H9 (cell line): Measurements from ENCODE around the gene EVC. TPM values are rescaled to one million over a fixed set of nuclear protein-coding genes. Genes with fewer than 3 reads are reported as not detected.

Source experiments
- DNase-seq: peaks from one replicate; pipeline ENCODE4 v3.0.0-alpha.2; 2017
- H2AFZ ChIP-seq: one replicate; pipeline ENCODE4 v1.6.1; 2013; ENCODE audit warnings: mild to moderate bottlenecking, low read length, control low read depth, moderate library complexity
- H2AK5ac ChIP-seq: 2 replicates; pipeline ENCODE4 v1.6.1; 2013; ENCODE audit warnings: low read length, control low read depth, mixed read lengths; ENCODE audit not compliant: insufficient read length
- H2BK120ac ChIP-seq: one replicate; pipeline ENCODE4 v1.6.1; 2013; ENCODE audit warnings: low read depth, mild to moderate bottlenecking, low read length, control low read depth, inconsistent platforms; ENCODE audit not compliant: poor library complexity, severe bottlenecking
- H2BK12ac ChIP-seq: 2 replicates; pipeline ENCODE4 v1.6.1; 2013; ENCODE audit warnings: low read length, control low read depth, mixed read lengths, low read depth; ENCODE audit not compliant: insufficient read length
- H2BK15ac ChIP-seq: 2 replicates; pipeline ENCODE4 v1.6.1; 2013; ENCODE audit warnings: low read depth, low read length, control low read depth
- H2BK20ac ChIP-seq: one replicate; pipeline ENCODE4 v1.6.1; 2013; ENCODE audit warnings: low read depth, mild to moderate bottlenecking, low read length, control low read depth, inconsistent platforms; ENCODE audit not compliant: poor library complexity, severe bottlenecking
- H2BK5ac ChIP-seq: 2 replicates; pipeline ENCODE4 v1.6.1; 2013; ENCODE audit warnings: low read length, control low read depth, mixed read lengths; ENCODE audit not compliant: insufficient read length
- H3K14ac ChIP-seq: 2 replicates; pipeline ENCODE4 v1.6.1; 2013; ENCODE audit warnings: low read length, control low read depth; ENCODE audit not compliant: insufficient read depth
- H3K18ac ChIP-seq: 2 replicates; pipeline ENCODE4 v1.6.1; 2013; ENCODE audit warnings: low read depth, mild to moderate bottlenecking, mixed read lengths, low read length, control low read depth; ENCODE audit not compliant: insufficient read length
- H3K23ac ChIP-seq: 2 replicates; pipeline ENCODE4 v1.6.1; 2013; ENCODE audit warnings: low read length, control low read depth, mixed read lengths, low read depth; ENCODE audit not compliant: insufficient read length
- H3K23me2 ChIP-seq: 2 replicates; pipeline ENCODE4 v1.6.1; 2013; ENCODE audit warnings: low read depth, mild to moderate bottlenecking, mixed read lengths, low read length, control low read depth; ENCODE audit not compliant: insufficient read length, poor library complexity, severe bottlenecking
- H3K27ac ChIP-seq: 2 replicates; pipeline ENCODE4 v1.5.1; 2013; ENCODE audit warnings: low read length, control low read depth, mixed read lengths, low read depth; ENCODE audit not compliant: insufficient read length
- H3K27me3 ChIP-seq: 2 replicates; pipeline ENCODE4 v1.6.1; 2013; ENCODE audit warnings: low read length, control low read depth, inconsistent platforms; ENCODE audit not compliant: insufficient read depth
- H3K4ac ChIP-seq: 2 replicates; pipeline ENCODE4 v1.6.1; 2013; ENCODE audit warnings: low read depth, mild to moderate bottlenecking, control low read depth, inconsistent platforms, low read length, moderate library complexity
- H3K4me1 ChIP-seq: 2 replicates; pipeline ENCODE4 v1.6.1; 2013; ENCODE audit warnings: low read length, control low read depth, inconsistent platforms; ENCODE audit not compliant: insufficient read depth
- H3K4me2 ChIP-seq: 2 replicates; pipeline ENCODE4 v1.6.1; 2013; ENCODE audit warnings: low read length, control low read depth, mixed read lengths; ENCODE audit not compliant: insufficient read length, insufficient read depth
- H3K56ac ChIP-seq: 2 replicates; pipeline ENCODE4 v1.6.1; 2013; ENCODE audit warnings: low read depth, mild to moderate bottlenecking, mixed read lengths, low read length, control low read depth; ENCODE audit not compliant: insufficient read length
- H3K79me1 ChIP-seq: 2 replicates; pipeline ENCODE4 v1.6.1; 2013; ENCODE audit warnings: low read depth, mild to moderate bottlenecking, moderate library complexity, low read length, control low read depth, inconsistent platforms; ENCODE audit not compliant: insufficient read depth, poor library complexity, severe bottlenecking
- H3K79me2 ChIP-seq: 2 replicates; pipeline ENCODE4 v1.6.1; 2013; ENCODE audit warnings: low read length, control low read depth, inconsistent platforms; ENCODE audit not compliant: insufficient read depth
- H3K9ac ChIP-seq: 2 replicates; pipeline ENCODE4 v1.6.1; 2013; ENCODE audit warnings: low read length, control low read depth, mixed read lengths; ENCODE audit not compliant: insufficient read length; ENCODE audit errors: extremely low read depth
- H3K9me3 ChIP-seq: one replicate; pipeline ENCODE4 v1.6.1; 2013; ENCODE audit warnings: low read depth, low read length, inconsistent platforms; ENCODE audit not compliant: control insufficient read depth
- H3T11ph ChIP-seq: one replicate; pipeline ENCODE4 v1.6.1; 2013; ENCODE audit warnings: mild to moderate bottlenecking, low read length, control low read depth, inconsistent platforms
- H4K20me1 ChIP-seq: one replicate; pipeline ENCODE4 v1.6.1; 2013; ENCODE audit not compliant: control insufficient read depth, insufficient read length, insufficient read depth
- H4K5ac ChIP-seq: 2 replicates; pipeline ENCODE4 v1.6.1; 2013; ENCODE audit warnings: low read depth, mild to moderate bottlenecking, mixed read lengths, low read length, control low read depth; ENCODE audit not compliant: insufficient read length
- H4K8ac ChIP-seq: replicated peaks from 2 replicates; pipeline ENCODE4 v1.6.1; 2013; ENCODE audit warnings: low read length, control low read depth, mixed read lengths, low read depth; ENCODE audit not compliant: insufficient read length
- H4K91ac ChIP-seq: 2 replicates; pipeline ENCODE4 v1.6.1; 2013; ENCODE audit warnings: low read depth, mild to moderate bottlenecking, moderate library complexity, mixed read lengths, low read length, control low read depth; ENCODE audit not compliant: insufficient read length
- H3K27ac Mint-ChIP-seq, 3 experiments: 2 replicates in 2 of 3; 3 replicates in 1 of 3; pipeline ENCODE4 v1.8.0; 2020 to 2021; ENCODE audit warnings: mixed read lengths in 3 of 3, mild to moderate bottlenecking in 1 of 3, moderate library complexity in 1 of 3
- H3K27me3 Mint-ChIP-seq: 2 replicates; pipeline ENCODE4 v1.8.0; 2021; ENCODE audit warnings: low read depth, mild to moderate bottlenecking, moderate library complexity, mixed read lengths
- H3K36me3 Mint-ChIP-seq, 3 experiments: 2 replicates in 2 of 3; 3 replicates in 1 of 3; pipeline ENCODE4 v1.8.0; 2020 to 2021; ENCODE audit warnings: low read depth in 3 of 3, mixed read lengths in 3 of 3; ENCODE audit not compliant: insufficient read depth in 1 of 3
- H3K4me1 Mint-ChIP-seq, 2 experiments: 2 replicates each; pipeline ENCODE4 v1.8.0; 2020; ENCODE audit warnings: mixed read lengths in 2 of 2
- H3K4me3 Mint-ChIP-seq, 2 experiments: 2 replicates in 1 of 2; 3 replicates in 1 of 2; pipeline ENCODE4 v1.8.0; 2020 to 2021; ENCODE audit warnings: mild to moderate bottlenecking in 2 of 2, mixed read lengths in 2 of 2, moderate library complexity in 1 of 2
- H3K9me3 Mint-ChIP-seq, 2 experiments: 2 replicates in 1 of 2; 3 replicates in 1 of 2; pipeline ENCODE4 v1.8.0; 2020; ENCODE audit warnings: mild to moderate bottlenecking in 2 of 2, mixed read lengths in 2 of 2, moderate library complexity in 1 of 2
- WGBS: extraction: QIAGEN DNeasy Blood & Tissue Kit; methylation state at CpG from one replicate; pipeline ENCODE4 v1.1.7; 2013; ENCODE audit warnings: missing lambda C conversion rate, low lambda C conversion rate, mixed read lengths; ENCODE audit not compliant: insufficient read length; ENCODE audit errors: extremely low coverage; 5-methylcytosine and 5-hydroxymethylcytosine counted together
- total RNA-seq: library from RNA; stranded (reverse); gene quantifications from 2 replicates; pipeline ENCODE4 v1.2.1, GENCODE V29; 2021
- TF ChIP-seq, protein P1 (sequence below): fragments of 200-600 bp; sonication (generic); conservative IDR thresholded peaks from 3 replicates; pipeline ENCODE4 v1.8.0; 2021; ENCODE audit warnings: antibody characterized with exemption, mild to moderate bottlenecking

EVC gene
- total RNA-seq, 1 experiment from 2014 or later: 10.1 TPM

DNA sequence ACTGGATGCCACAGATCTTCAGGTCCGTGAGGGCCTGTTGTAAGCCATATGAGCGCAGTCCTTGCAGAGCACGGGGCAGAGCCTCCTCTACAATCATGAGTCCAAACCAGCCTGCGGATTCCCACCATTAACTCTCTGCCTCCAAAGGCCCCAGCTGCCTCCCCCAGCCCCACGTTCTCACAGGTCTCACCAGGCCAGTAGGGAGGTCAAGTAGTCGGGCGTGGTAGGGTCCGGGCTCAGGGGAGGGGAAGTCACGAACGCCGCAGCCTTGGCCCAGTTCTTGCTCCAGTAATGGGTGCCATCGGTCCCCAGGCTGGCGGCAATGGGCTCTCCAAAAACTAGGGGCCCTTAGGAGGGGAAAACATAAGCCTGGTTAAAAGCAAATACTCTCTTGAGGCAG, 128.3 kb downstream of the EVC start:
- peaks cover 43 to 82% (median 72%) of the 10 kb centered on the region in 3 experiments; a peak in 6 of 7 replicates for H3K36me3 Mint-ChIP-seq
- no peak overlapping the region for H2AK5ac ChIP-seq
- no peak overlapping the region for H2BK120ac ChIP-seq
- TF ChIP-seq, protein P1, sequence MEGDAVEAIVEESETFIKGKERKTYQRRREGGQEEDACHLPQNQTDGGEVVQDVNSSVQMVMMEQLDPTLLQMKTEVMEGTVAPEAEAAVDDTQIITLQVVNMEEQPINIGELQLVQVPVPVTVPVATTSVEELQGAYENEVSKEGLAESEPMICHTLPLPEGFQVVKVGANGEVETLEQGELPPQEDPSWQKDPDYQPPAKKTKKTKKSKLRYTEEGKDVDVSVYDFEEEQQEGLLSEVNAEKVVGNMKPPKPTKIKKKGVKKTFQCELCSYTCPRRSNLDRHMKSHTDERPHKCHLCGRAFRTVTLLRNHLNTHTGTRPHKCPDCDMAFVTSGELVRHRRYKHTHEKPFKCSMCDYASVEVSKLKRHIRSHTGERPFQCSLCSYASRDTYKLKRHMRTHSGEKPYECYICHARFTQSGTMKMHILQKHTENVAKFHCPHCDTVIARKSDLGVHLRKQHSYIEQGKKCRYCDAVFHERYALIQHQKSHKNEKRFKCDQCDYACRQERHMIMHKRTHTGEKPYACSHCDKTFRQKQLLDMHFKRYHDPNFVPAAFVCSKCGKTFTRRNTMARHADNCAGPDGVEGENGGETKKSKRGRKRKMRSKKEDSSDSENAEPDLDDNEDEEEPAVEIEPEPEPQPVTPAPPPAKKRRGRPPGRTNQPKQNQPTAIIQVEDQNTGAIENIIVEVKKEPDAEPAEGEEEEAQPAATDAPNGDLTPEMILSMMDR: no peak
- H3K56ac ChIP-seq: no peak overlapping the region
- H3K27ac ChIP-seq: no peak overlapping the region
- no CpG with 5 or more reads among the region's 13 CpGs for WGBS
- H3K23ac ChIP-seq: no peak overlapping the region
- H3K4me1 ChIP-seq: no peaks in the 10 kb centered on the region
- H4K5ac ChIP-seq: no peak overlapping the region
- H3K9me3 ChIP-seq: no peaks in the 10 kb centered on the region
- no peak overlapping the region for H2BK12ac ChIP-seq
- H2BK15ac ChIP-seq: no peak overlapping the region
- no peak overlapping the region for H4K8ac ChIP-seq
- H3K23me2 ChIP-seq: no peaks in the 10 kb centered on the region
- H3K79me1 ChIP-seq: no peaks in the 10 kb centered on the region
- no peak overlapping the region for H3K4me2 ChIP-seq
- H3K4ac ChIP-seq: no peak overlapping the region
- no peak overlapping the region for H3K9ac ChIP-seq
- no peaks in the 10 kb centered on the region for H3K27me3 ChIP-seq
- no peak overlapping the region for H3K18ac ChIP-seq
- H3K27me3 Mint-ChIP-seq: no peaks in the 10 kb centered on the region
- no peaks in the 10 kb centered on the region for H3K9me3 Mint-ChIP-seq
- no peak overlapping the region for H3K4me3 Mint-ChIP-seq
- H3K27ac Mint-ChIP-seq: no peak overlapping the region
- H4K20me1 ChIP-seq: no peaks in the 10 kb centered on the region
- no peak overlapping the region for H3K14ac ChIP-seq
- H2BK20ac ChIP-seq: no peak overlapping the region
- no peak overlapping the region for H4K91ac ChIP-seq
- no peak for DNase-seq
- H2AFZ ChIP-seq: no peak overlapping the region
- H2BK5ac ChIP-seq: no peak overlapping the region
- H3K79me2 ChIP-seq: no peaks in the 10 kb centered on the region
- no peaks in the 10 kb centered on the region for H3K4me1 Mint-ChIP-seq
- H3T11ph ChIP-seq: no peak overlapping the region
